NCI-H82 (cell line): Measurements from ENCODE around the gene CLN6.
A peak's percentile ranks its signal among the peaks of the same experiment; 100 is the strongest.

Source experiments
- DNase-seq: peaks from one replicate; lab custom pipeline; 2025; lab: John Stamatoyannopoulos, UW

CLN6 gene

GRCh38 chr15:68229386-68230156 lies at the start of gene CLN6:
CLN6 (minus strand) TSS chr15:68229728; CDS start chr15:68229584, 144 bp downstream.
- DNase-seq, result peak; percentile 92

- peak; percentile 62 for DNase-seq
Measured at GRCh38 chr15:68278595-68279405, 49.3 kb upstream of the CLN6 start.

- peak; percentile 74 for DNase-seq
Measured at GRCh38 chr15:68278345-68278594, 48.7 kb upstream of the CLN6 start.

GRCh38 chr15:68277603-68278344 lies 48.2 kb upstream of the CLN6 start, which contains the start of gene FEM1B:
FEM1B (plus strand) TSS chr15:68277745; CDS start chr15:68278418, 673 bp downstream.
- DNase-seq, result peak; percentile 95

- peak; percentile 84 for DNase-seq
Measured at GRCh38 chr15:68277131-68277602, 47.6 kb upstream of the CLN6 start.

GRCh38 chr15:68276668-68277067 lies 47.1 kb upstream of the CLN6 start:
- no peak for DNase-seq

DNA sequence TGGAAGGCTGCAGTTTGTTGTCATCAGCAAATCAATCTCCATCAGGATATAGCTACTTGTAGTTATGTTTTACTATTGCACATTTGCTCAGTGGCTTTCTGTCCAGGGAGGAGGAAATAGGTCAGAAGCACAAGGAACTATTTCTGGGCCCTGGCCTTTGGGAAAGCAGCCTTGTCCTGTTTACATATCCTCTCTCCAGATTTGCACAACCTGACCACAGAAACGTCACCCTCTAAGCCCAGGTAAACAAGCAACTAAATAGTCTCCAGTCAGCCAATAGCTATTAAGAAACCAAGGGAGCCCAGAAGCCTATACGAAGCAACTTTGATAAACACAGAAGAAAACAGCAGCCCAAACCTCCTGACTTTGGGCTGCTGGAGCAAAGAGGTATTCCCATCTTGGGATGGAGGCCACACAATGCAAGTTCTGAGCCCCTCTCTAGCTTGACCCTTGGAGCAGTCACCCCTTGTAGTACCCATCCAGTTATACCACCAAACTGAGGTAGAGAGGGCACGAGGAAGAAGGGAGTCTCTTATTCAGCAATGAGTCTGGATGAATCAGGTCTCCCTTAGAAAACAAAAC lies 45.7 kb upstream of the CLN6 start:
- no peak for DNase-seq

- DNase-seq, result no peak
Measured at GRCh38 chr15:68274201-68274848, 44.8 kb upstream of the CLN6 start.

- DNase-seq, result no peak
Measured at GRCh38 chr15:68272721-68273271, 43.3 kb upstream of the CLN6 start.

DNA sequence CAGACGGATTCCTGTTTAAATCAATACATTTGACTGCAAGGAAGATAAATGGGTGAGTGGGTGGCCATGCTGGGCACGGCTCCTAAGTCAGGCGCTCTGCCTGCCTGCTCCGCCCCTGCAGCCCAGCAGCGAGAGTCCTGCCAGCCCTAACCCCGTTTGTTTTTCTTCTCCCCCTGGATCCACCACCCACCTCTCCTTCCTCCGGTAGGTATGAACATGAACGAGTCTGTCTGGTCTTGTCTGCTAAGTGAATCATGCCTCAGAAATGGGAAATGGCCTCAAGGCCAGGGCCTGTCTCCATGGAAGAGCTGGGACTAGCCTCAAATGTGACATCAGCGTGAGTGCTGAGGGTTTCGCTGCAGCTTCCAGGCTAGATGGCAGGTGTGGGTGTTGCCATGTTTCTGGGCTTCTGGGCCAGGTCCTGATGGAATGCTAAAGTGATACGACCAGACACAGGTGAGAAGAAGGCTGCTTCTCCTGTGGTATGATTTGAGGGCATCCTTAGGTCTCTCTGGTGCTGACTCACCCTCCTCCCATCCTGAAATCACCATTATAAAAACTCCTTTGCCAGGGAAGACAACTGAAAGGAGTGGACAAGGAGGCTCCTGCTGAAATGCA lies 42.4 kb upstream of the CLN6 start:
- DNase-seq, result no peak

DNA sequence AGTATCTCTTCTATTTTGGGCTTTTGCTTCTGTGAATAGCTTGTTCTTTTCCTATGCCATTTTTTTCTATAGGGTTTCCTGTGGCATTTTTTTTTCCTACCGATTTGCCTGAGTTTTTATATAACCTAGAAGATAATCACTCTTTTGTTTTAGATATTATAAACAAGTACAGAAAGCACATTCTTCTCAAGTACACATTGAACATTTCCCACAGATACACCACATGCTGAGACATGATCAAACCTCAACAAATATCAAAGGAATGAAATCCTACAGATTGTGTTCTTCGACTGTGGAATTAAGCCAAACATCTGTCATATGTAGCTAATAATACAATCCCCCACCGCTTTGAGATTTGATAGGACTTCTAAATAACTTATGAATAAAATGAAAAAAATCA lies 38.9 kb upstream of the CLN6 start:
- no peak for DNase-seq

GRCh38 chr15:68265674-68266073 lies 36.1 kb upstream of the CLN6 start:
- no peak for DNase-seq

GRCh38 chr15:68265081-68265480 lies 35.6 kb upstream of the CLN6 start:
- no peak for DNase-seq

GRCh38 chr15:68264282-68264681 lies 34.8 kb upstream of the CLN6 start:
- DNase-seq, result no peak

DNA sequence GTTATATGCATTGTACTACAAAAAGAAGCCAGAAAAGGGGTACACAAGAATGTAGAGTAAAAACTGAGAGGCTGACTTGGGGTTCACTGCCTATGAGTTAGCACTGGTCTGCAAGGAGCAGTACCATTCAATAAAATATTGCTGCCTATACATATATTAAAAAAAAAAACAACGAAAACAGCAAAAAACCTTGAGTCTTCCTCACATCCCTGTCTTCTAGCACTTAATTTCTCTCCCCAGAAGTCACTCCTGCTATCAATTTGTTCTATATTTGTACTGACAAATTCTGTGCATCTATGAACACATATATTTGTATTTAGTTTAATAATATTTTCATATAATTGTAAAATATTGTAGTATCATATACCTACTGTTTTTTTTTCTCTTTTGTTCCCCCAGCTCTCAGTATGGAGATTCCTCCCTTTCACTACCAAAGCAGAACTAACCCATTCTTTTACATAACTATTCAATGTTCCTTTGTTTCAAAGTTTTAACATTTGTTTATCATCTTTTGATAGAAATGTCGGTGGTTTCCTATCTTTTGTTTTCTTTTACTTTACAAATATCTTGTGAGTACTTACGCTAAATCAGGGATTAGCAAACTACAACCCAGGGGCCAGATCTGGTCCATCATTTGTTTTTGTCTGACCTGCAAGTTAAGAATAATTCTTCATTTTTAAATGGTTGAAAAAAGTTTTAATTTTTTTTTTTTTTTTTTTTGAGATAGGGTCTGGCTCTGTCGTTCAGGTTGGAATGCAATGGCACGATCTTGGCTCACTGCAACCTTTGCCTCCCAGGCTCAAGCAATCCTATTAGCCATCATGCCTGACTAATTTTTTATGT lies 33.2 kb upstream of the CLN6 start:
- DNase-seq, result peak; percentile 25

DNA sequence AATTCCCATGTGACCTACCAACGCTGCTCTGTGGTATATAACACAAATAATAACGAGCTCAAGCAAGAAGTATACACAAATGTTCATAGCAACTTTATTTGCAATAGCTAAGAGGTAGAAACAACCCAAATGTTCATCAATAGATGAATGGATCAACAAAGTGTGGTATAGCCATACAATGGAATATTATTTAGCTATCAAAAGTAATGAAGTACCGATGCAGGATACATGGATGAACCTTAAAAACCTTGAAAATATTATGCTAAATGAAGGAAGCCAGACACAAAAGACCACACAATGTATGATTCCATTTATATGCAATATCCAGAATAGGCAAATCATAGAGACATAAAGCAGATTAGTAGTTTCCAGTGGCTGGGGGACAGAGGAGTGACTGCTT lies 32.5 kb upstream of the CLN6 start:
- DNase-seq, result no peak

DNA sequence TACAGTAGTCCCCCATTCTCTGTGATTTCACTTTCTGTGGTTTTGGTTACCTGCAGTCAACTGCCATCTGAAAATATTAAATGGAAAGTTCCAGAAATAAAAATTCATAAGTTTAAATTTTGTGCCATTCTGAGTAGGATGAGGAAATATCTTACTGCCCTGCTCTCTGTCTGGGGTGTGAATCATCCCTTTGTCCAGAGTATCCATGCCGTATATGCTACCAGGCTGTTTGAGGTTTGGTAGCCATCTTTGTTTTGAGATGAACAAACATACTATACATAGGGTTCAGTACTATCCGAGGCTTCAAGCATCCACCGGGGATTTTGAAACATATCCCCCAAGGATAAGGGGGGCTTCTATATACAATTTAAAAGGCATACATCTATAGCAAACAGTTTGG lies 31.7 kb upstream of the CLN6 start:
- no peak for DNase-seq

DNA sequence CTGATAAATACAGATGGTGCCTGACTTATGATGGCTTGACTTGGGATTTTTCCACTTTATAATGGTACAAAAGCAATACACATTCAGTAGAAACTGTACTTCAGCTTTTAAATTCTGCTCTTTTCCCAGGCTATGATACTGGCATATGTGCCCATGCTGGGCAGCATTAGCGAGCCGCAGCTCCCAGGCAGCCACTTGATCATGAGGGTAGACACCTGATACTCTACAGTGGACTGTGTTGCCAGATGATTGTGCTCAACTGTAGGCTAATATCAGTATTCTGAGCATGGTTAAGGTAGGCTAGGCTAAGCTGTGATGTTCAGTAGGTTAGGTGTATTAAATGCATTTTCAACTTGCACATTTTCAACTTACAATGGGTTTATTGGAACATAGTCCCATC lies 30.4 kb upstream of the CLN6 start:
- no peak for DNase-seq

DNA sequence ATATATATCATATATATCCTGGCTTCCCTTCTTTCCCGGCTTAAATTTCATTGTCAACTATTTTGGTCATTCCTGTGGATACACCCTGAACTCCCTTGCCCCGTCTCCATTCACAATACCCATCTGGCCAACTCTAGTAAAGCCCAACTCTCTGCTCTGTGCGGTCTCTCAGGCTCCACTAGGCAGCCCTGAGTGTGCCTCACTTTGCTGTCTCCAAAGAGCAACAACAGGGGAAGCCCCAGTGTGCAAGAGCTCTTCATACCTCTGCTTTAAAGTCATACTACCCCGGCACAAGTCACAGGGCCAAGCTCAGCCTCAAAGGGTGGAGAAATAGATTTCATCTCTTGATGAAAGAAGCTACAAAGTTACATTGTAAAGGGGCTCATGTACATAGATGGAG lies 29.2 kb upstream of the CLN6 start:
- DNase-seq, result no peak
